H1 (cell line): ENCODE measurements around the gene PRX. TPM values are rescaled to one million over a fixed set of nuclear protein-coding genes. Genes with fewer than 3 reads are reported as not detected.

Source experiments
- CTCF ChIA-PET: fragments of 300-600 bp; sonication (Branson Sonifier 250); formaldehyde crosslinking; loops from one replicate; lab custom pipeline; 2021; ENCODE audit not compliant: partially characterized antibody; lab: Charles Lee
- POLR2A ChIA-PET: fragments of 300-600 bp; sonication (Branson Sonifier 250); formaldehyde crosslinking; loops from one replicate; lab custom pipeline; 2021; ENCODE audit warnings: inconsistent platforms; ENCODE audit not compliant: partially characterized antibody; lab: Charles Lee
- DNase-seq, 2 experiments: peaks; one replicate each; pipeline versions ENCODE4 v3.0.0 to v3.0.0-alpha.2; 2010 to 2022; ENCODE audit warnings: low spot score in 2 of 2, low read depth in 1 of 2, mixed read lengths in 1 of 2
- FAIRE-seq: peaks from 2 replicates; lab custom pipeline; 2011; peaks lifted over from hg19 to GRCh38; lab: Jason Lieb, UNC
- H2AFZ ChIP-seq: 2 replicates; pipeline ENCODE4 v1.8.1; 2012; ENCODE audit warnings: low read length, inconsistent platforms
- H2AK5ac ChIP-seq: 2 replicates; pipeline ENCODE4 v1.6.1; 2013; ENCODE audit warnings: low read depth, low read length
- H2BK120ac ChIP-seq: replicated peaks from 2 replicates; pipeline ENCODE3; 2013; ENCODE audit warnings: low read depth, low read length, inconsistent platforms
- H2BK12ac ChIP-seq: 2 replicates; pipeline ENCODE4 v1.6.1; 2013; ENCODE audit warnings: low read depth, low read length
- H2BK15ac ChIP-seq: 2 replicates; pipeline ENCODE4 v1.6.1; 2013; ENCODE audit warnings: low read length
- H2BK20ac ChIP-seq: 2 replicates; pipeline ENCODE4 v1.6.1; 2013; ENCODE audit warnings: low read length
- H2BK5ac ChIP-seq: 2 replicates; pipeline ENCODE4 v1.6.1; 2013; ENCODE audit warnings: low read depth, low read length
- H3K14ac ChIP-seq: 2 replicates; pipeline ENCODE4 v1.6.1; 2013; ENCODE audit warnings: inconsistent platforms; ENCODE audit not compliant: insufficient read length
- H3K18ac ChIP-seq: 2 replicates; pipeline ENCODE4 v1.6.1; 2013; ENCODE audit warnings: low read length; ENCODE audit errors: extremely low read depth
- H3K23ac ChIP-seq: 2 replicates; pipeline ENCODE4 v1.6.1; 2013; ENCODE audit warnings: inconsistent platforms; ENCODE audit not compliant: insufficient read length
- H3K23me2 ChIP-seq: 2 replicates; pipeline ENCODE4 v1.6.1; 2013; ENCODE audit warnings: low read depth, low read length
- H3K27ac ChIP-seq: 2 replicates; pipeline ENCODE4 v1.6.1; 2011; ENCODE audit warnings: low read depth, low read length, inconsistent platforms
- H3K27me3 ChIP-seq, 4 experiments: replicated peaks in 1 of 4; 1 replicate in 1 of 4; 2 replicates in 3 of 4; pipeline versions ENCODE4 v1.6.1 to v1.8.1; 2011 to 2013; ENCODE audit warnings: low read length in 3 of 4, mild to moderate bottlenecking in 3 of 4, inconsistent platforms in 2 of 4, mixed read lengths in 2 of 4, moderate library complexity in 1 of 4; ENCODE audit not compliant: control insufficient read depth in 3 of 4, insufficient read depth in 3 of 4; ENCODE audit errors: extremely low read depth in 1 of 4
- H3K36me3 ChIP-seq, 4 experiments: 2 replicates each; pipeline versions ENCODE4 v1.6.1 to v1.8.1; 2011 to 2013; ENCODE audit warnings: mild to moderate bottlenecking in 4 of 4, low read length in 3 of 4, moderate library complexity in 2 of 4, control low read depth in 1 of 4, inconsistent platforms in 1 of 4; ENCODE audit not compliant: insufficient read depth in 4 of 4, control insufficient read depth in 2 of 4
- H3K4ac ChIP-seq: replicated peaks from 2 replicates; pipeline ENCODE3; 2013; ENCODE audit warnings: low read length, low read depth, mixed read lengths, inconsistent platforms; ENCODE audit not compliant: insufficient read length
- H3K4me1 ChIP-seq, 4 experiments: replicated peaks in 1 of 4; 1 replicate in 1 of 4; 2 replicates in 3 of 4; pipeline versions ENCODE4 v1.6.1 to v1.8.1; 2011 to 2013; ENCODE audit warnings: low read length in 3 of 4, inconsistent platforms in 2 of 4, mixed read lengths in 1 of 4; ENCODE audit not compliant: insufficient read depth in 4 of 4, control insufficient read depth in 3 of 4
- H3K4me2 ChIP-seq, 2 experiments: 2 replicates each; pipeline versions ENCODE4 v1.6.1 to v1.8.1; 2011 to 2013; ENCODE audit warnings: low read depth in 2 of 2, low read length in 2 of 2, control low read depth in 1 of 2, inconsistent platforms in 1 of 2, mild to moderate bottlenecking in 1 of 2; ENCODE audit not compliant: insufficient read depth in 1 of 2
- H3K4me3 ChIP-seq, 4 experiments: fragments of 200-600, 300-600 bp in 1 of 4; sonication (generic), shearing (Covaris generic), sonication (Bioruptor Twin) in 1 of 4; 2 replicates each; pipeline versions ENCODE4 v1.5.1 to v1.8.1; 2011 to 2016; ENCODE audit warnings: low read length in 4 of 4, low read depth in 3 of 4, control low read depth in 2 of 4, inconsistent platforms in 2 of 4, mild to moderate bottlenecking in 2 of 4, mixed read lengths in 1 of 4, moderate library complexity in 1 of 4; ENCODE audit not compliant: insufficient read depth in 2 of 4; ENCODE audit errors: extremely low read depth in 1 of 4
- H3K56ac ChIP-seq: replicated peaks from 2 replicates; pipeline ENCODE3; 2013; ENCODE audit warnings: low read depth, mild to moderate bottlenecking, mixed read lengths, low read length, inconsistent platforms; ENCODE audit not compliant: insufficient read length
- H3K79me1 ChIP-seq: 2 replicates; pipeline ENCODE4 v1.6.1; 2013; ENCODE audit warnings: low read depth, low read length, control low read depth
- H3K79me2 ChIP-seq, 2 experiments: 2 replicates each; pipeline versions ENCODE4 v1.6.1 to v1.8.1; 2012 to 2013; ENCODE audit warnings: low read length in 2 of 2, mild to moderate bottlenecking in 2 of 2, inconsistent platforms in 1 of 2; ENCODE audit not compliant: insufficient read depth in 2 of 2, control insufficient read depth in 1 of 2
- H3K9ac ChIP-seq, 4 experiments: replicated peaks in 1 of 4; 1 replicate in 1 of 4; 2 replicates in 3 of 4; pipeline versions ENCODE4 v1.6.1 to v1.8.1; 2011 to 2013; ENCODE audit warnings: low read depth in 3 of 4, low read length in 3 of 4, control low read depth in 2 of 4, mild to moderate bottlenecking in 2 of 4, moderate library complexity in 2 of 4, inconsistent platforms in 1 of 4; ENCODE audit errors: extremely low read depth in 1 of 4
- H3K9me3 ChIP-seq, 2 experiments: 2 replicates each; pipeline versions ENCODE4 v1.6.1 to v1.8.1; 2012 to 2013; ENCODE audit warnings: mild to moderate bottlenecking in 2 of 2, moderate library complexity in 2 of 2, control low read depth in 1 of 2, inconsistent platforms in 1 of 2, low read depth in 1 of 2, low read length in 1 of 2, mixed read lengths in 1 of 2; ENCODE audit not compliant: insufficient read depth in 2 of 2
- H4K20me1 ChIP-seq, 2 experiments: replicated peaks in 1 of 2; 2 replicates each; pipeline versions ENCODE3 to v1.8.1; 2011 to 2013; ENCODE audit warnings: inconsistent platforms in 2 of 2, low read length in 2 of 2, mild to moderate bottlenecking in 1 of 2; ENCODE audit not compliant: insufficient read depth in 2 of 2, control insufficient read depth in 1 of 2
- H4K5ac ChIP-seq: 2 replicates; pipeline ENCODE4 v1.6.1; 2013; ENCODE audit warnings: low read length, low read depth, mixed read lengths, inconsistent platforms; ENCODE audit not compliant: insufficient read length
- H4K8ac ChIP-seq: 2 replicates; pipeline ENCODE4 v1.8.0; 2013; ENCODE audit warnings: mild to moderate bottlenecking, moderate library complexity, low read length, inconsistent platforms; ENCODE audit not compliant: insufficient read depth; ENCODE audit errors: extremely low read depth
- H4K91ac ChIP-seq: replicated peaks from 2 replicates; pipeline ENCODE3; 2013; ENCODE audit warnings: low read length, mixed read lengths, inconsistent platforms; ENCODE audit not compliant: insufficient read length
- BCL11A ChIP-seq, 2 experiments: IDR thresholded peaks; one replicate each; pipeline ENCODE4 v1.6.1; 2011; ENCODE audit warnings: low read depth in 2 of 2, low read length in 2 of 2, mild to moderate bottlenecking in 2 of 2
- CEBPB ChIP-seq: IDR thresholded peaks from 2 replicates; pipeline ENCODE4 v1.6.1; 2012; ENCODE audit warnings: low read depth, low read length
- CHD1 ChIP-seq: IDR thresholded peaks from 2 replicates; pipeline ENCODE4 v1.6.1; 2012; ENCODE audit warnings: low read depth, low read length, improper control_type of control experiment
- CREB1 ChIP-seq: IDR thresholded peaks from 2 replicates; pipeline ENCODE4 v1.6.1; 2012; ENCODE audit warnings: inconsistent platforms
- EGR1 ChIP-seq: IDR thresholded peaks from 2 replicates; pipeline ENCODE4 v1.6.1; 2011; ENCODE audit warnings: low read depth, low read length, borderline replicate concordance
- HDAC2 ChIP-seq, 2 experiments: fragments of 300-600 bp in 1 of 2; sonication (generic) in 1 of 2; IDR thresholded peaks; 2 replicates each; pipeline ENCODE4 v1.6.1; 2011 to 2012; ENCODE audit warnings: low read depth in 2 of 2, low read length in 2 of 2, mild to moderate bottlenecking in 2 of 2, moderate library complexity in 2 of 2, borderline replicate concordance in 1 of 2, inconsistent platforms in 1 of 2
- KDM4A ChIP-seq: IDR thresholded peaks from one replicate; pipeline ENCODE4 v1.7.1; 2012; ENCODE audit warnings: low read depth, mild to moderate bottlenecking, moderate library complexity, low read length, inconsistent platforms; ENCODE audit not compliant: severe bottlenecking
- MAFK ChIP-seq: IDR thresholded peaks from 2 replicates; pipeline ENCODE4 v1.6.1; 2012; ENCODE audit warnings: low read depth, mild to moderate bottlenecking, improper control_type of control experiment, low read length
- NANOG ChIP-seq: IDR thresholded peaks from 2 replicates; pipeline ENCODE4 v1.6.1; 2011; ENCODE audit warnings: low read length, low read depth, mild to moderate bottlenecking, inconsistent platforms; ENCODE audit not compliant: insufficient read depth, poor library complexity, severe bottlenecking
- POLR2A ChIP-seq, 2 experiments: IDR thresholded peaks; 1 replicate in 1 of 2; 2 replicates in 1 of 2; pipeline ENCODE4 v1.6.1; 2011; ENCODE audit warnings: low read depth in 2 of 2, low read length in 2 of 2, mild to moderate bottlenecking in 2 of 2; ENCODE audit errors: control extremely low read depth in 1 of 2
- RBBP5 ChIP-seq: IDR thresholded peaks from 2 replicates; pipeline ENCODE4 v1.7.1; 2012; ENCODE audit warnings: low read depth, mild to moderate bottlenecking, inconsistent platforms, low read length, moderate library complexity, borderline replicate concordance
- RXRA ChIP-seq: IDR thresholded peaks from 2 replicates; pipeline ENCODE4 v1.6.1; 2011; ENCODE audit warnings: low read depth, mild to moderate bottlenecking, low read length, moderate library complexity; ENCODE audit not compliant: insufficient read depth
- TAF1 ChIP-seq: IDR thresholded peaks from 2 replicates; pipeline ENCODE4 v1.6.1; 2011; ENCODE audit warnings: mild to moderate bottlenecking, low read depth, low read length
- YY1 ChIP-seq: IDR thresholded peaks from 2 replicates; pipeline ENCODE4 v1.6.1; 2011; ENCODE audit warnings: low read depth, mild to moderate bottlenecking, low read length
- ZNF274 ChIP-seq: IDR thresholded peaks from 2 replicates; pipeline ENCODE4 v1.7.0; 2012; ENCODE audit warnings: low read length, borderline replicate concordance; ENCODE audit errors: extremely low read depth
- WGBS, 2 experiments: shearing (Covaris generic) in 1 of 2; methylation state at CpG; one replicate each; pipeline versions ENCODE4 v1.1.6 to v1.1.7; 2013 to 2015; ENCODE audit warnings: low lambda C conversion rate in 2 of 2, mixed read lengths in 2 of 2, inconsistent platforms in 1 of 2, low coverage in 1 of 2, missing lambda C conversion rate in 1 of 2; ENCODE audit not compliant: insufficient replicate concordance in 2 of 2, insufficient coverage in 1 of 2, insufficient read length in 1 of 2; ENCODE audit errors: extremely low coverage in 1 of 2, missing lambda C conversion rate in 1 of 2; 5-methylcytosine and 5-hydroxymethylcytosine counted together
- polyA plus RNA-seq, 7 experiments: library from polyadenylated mRNA; depleted of rRNA in 3 of 7; stranded (reverse) in 5 of 7; unstranded in 2 of 7; fragments of >200 nt in 5 of 7; fragments of 200-250 nt in 2 of 7; gene quantifications; 1 replicate in 5 of 7; 2 replicates in 1 of 7; 4 replicates in 1 of 7; pipeline versions ENCODE4 v1.2.1 to v1.2.3, GENCODE V29; 2011 to 2013; ENCODE audit warnings: missing spikeins in 2 of 7, mixed read lengths in 2 of 7
- total RNA-seq: library from RNA; stranded (reverse); fragmentation: NEBNext Ultra II Directional; extraction: Animal tissue kit (Norgen Biotek cat#: 25700); gene quantifications from 2 replicates; pipeline ENCODE4 v1.2.1, GENCODE V29; 2021

PRX gene
- total and polyA plus RNA-seq, 2 of the 8 experiments (the other 6 are each of a cell fraction or from before 2014, with no cell fraction given): 2.8 to 5.8 TPM

DNA sequence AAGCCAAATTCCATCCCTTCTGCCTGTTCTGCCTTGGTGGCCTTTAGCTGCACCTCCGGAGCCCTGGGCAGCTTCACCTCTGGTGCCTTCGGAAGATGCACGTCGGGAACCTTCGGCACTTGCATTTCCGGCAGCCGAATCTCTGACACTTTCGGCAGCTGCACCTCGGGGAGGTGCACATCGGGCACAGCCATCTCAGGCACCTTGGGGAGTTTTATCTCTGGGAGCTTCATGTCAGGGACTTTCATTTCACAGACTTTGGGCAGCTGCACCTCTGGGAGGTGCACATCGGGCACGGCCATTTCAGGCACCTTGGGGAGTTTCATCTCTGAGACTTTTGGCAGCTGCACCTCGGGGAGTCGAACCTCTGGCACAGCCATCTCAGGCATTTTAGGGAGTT, 17.2 kb downstream of the PRX start:
- Histone ChIP-seq H2BK120ac (no peak overlapping the region), H3K4me2 (no peak overlapping the region), H3K56ac (no peak overlapping the region), H2BK12ac (no peak overlapping the region), H3K23me2 (peaks cover 3% of the 10 kb centered on the region; the same call in 1 of the 2 replicates), H3K36me3 (no peaks in the 10 kb centered on the region), H3K14ac (no peak overlapping the region), H3K4me1 (peaks cover 0 to 5% (median 4%) of the 10 kb centered on the region in 4 experiments; a peak in 5 of 7 replicates), H3K4ac (no peak overlapping the region), H3K9me3 (no peaks in the 10 kb centered on the region), H3K27ac (no peak overlapping the region), H4K5ac (no peak overlapping the region), H3K79me1 (no peaks in the 10 kb centered on the region), H3K23ac (no peak overlapping the region), H4K8ac (no peak overlapping the region), H2BK15ac (no peak overlapping the region), H4K91ac (no peak overlapping the region), H3K27me3 (peaks cover 0 to 8% (median 5%) of the 10 kb centered on the region in 4 experiments; a peak in 6 of 7 replicates), H4K20me1 (peaks cover 0 to 1% of the 10 kb centered on the region in 2 experiments), H2AFZ (no peak overlapping the region), H2BK5ac (no peak overlapping the region), H2BK20ac (no peak overlapping the region), H2AK5ac (no peak overlapping the region), H3K9ac (no peak overlapping the region), H3K4me3 (no peak overlapping the region), H3K18ac (no peak overlapping the region), H3K79me2 (no peaks in the 10 kb centered on the region)
- DNase-seq: no peak
- POLR2A ChIA-PET: interaction anchor here (0.5 to 5.4 kb wide), 6 partner anchors 12 to 42 kb away, joined by 3 to 24 read pairs (median 4); no protein-coding TSS in a partner anchor
- WGBS, 2 experiments: 97% methylated on average over 14 of the region's 14 CpGs; no CpG with 5 or more reads in 1 of the 2 experiments
- CTCF ChIA-PET: interaction anchor here (0.7 to 2.5 kb wide), 11 partner anchors 8 to 256 kb away, joined by 3 to 12 read pairs (median 4); no protein-coding TSS in a partner anchor
- FAIRE-seq: no peak
- TF ChIP-seq BCL11A (IDR thresholded peaks at IDR 0.05; ENCODE audit: low read depth in 2 of 2, low read length in 2 of 2) (no peak), CEBPB (no peak), ZNF274 (no peak), HDAC2 (IDR thresholded peaks at IDR 0.05; ENCODE audit: borderline replicate concordance in 1 of 2, low read depth in 2 of 2, low read length in 2 of 2) (no peak), POLR2A (IDR thresholded peaks at IDR 0.05; ENCODE audit: control extremely low read depth in 1 of 2, low read depth in 2 of 2, low read length in 2 of 2) (no peak), MAFK (no peak), CREB1 (no peak), KDM4A (no peak), CHD1 (no peak), NANOG (no peak), TAF1 (no peak), YY1 (no peak), RBBP5 (no peak), EGR1 (no peak), RXRA (no peak)
